ENCODE data around the gene PPP4R4. TPM values are rescaled to one million over a fixed set of nuclear protein-coding genes. Genes with fewer than 3 reads are reported as not detected.

The PPP4R4 gene
- total RNA-seq, 1 donor from 2014 or later: 2.7 TPM

DNA sequence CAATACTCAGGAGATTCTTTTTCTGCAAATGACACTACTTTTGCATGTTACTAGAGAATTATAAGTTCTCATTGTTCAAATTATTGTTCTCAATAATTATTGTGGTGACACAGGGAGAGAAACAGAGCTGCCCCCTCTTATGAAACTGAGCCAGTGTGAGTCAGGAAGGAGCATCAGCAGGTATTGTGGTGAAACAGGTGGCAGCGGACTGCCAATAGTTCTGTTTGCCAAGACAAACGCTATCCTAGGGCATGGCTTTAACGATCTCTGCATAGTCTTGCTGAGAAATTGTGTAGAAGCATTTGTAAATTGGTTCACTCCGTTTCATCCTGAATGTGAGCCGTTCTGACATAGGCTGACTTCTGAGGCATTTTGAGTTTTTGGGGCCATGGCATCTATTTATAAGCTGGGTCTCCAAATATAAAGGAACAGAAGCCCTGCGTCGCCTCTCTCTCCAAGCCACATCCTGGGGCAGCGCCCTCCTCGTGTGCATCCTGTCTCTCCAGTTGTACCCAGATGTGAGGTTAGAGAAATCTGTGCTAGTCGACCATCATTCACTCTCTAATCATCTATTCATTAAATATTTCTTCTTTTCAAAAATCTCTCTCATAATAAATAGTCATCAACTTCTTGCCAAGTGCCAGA is 15.8 kb upstream of the PPP4R4 start:
- Mint-ChIP-seq H3K36me3 (ENCODE audit: low read depth) (no peaks in the 10 kb centered on the region), H3K9me3 (no peaks in the 10 kb centered on the region), H3K4me3 (peak overlapping the region; percentile 40), H3K4me1 (peaks cover 37% of the 10 kb centered on the region), H3K27me3 (peaks cover 2% of the 10 kb centered on the region), H3K27ac (no peak overlapping the region)
- peak; percentile 75 for DNase-seq
- intact Hi-C loops (cut with micrococcal nuclease): no loop called here

DNA sequence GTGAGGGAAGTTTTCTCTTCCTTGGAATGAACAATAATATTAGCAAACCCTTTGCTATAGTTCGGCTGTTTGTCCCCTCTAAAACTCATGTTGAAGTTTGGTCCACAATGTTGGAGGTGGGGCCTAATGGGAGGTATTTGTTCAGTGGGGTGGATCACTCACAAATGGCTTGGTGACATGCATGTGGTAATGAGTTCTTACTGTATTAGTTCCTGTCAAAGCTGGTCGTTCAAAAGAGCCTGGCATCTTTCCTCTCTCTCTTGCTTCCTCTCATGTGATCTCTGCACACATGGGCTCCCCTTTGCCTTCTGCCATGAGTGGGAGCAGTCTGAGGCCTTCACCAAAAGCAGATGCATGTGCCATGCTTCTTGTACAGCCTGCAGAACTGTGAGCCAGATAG is 13.1 kb upstream of the PPP4R4 start:
- Mint-ChIP-seq H3K36me3 (ENCODE audit: low read depth) (no peaks in the 10 kb centered on the region), H3K27ac (peak overlapping the region; percentile 36), H3K9me3 (no peaks in the 10 kb centered on the region), H3K4me1 (peaks cover 51% of the 10 kb centered on the region), H3K27me3 (peaks cover 2% of the 10 kb centered on the region), H3K4me3 (no peak overlapping the region)
- DNase-seq: no peak
- intact Hi-C loops (cut with micrococcal nuclease): no loop called here

DNA sequence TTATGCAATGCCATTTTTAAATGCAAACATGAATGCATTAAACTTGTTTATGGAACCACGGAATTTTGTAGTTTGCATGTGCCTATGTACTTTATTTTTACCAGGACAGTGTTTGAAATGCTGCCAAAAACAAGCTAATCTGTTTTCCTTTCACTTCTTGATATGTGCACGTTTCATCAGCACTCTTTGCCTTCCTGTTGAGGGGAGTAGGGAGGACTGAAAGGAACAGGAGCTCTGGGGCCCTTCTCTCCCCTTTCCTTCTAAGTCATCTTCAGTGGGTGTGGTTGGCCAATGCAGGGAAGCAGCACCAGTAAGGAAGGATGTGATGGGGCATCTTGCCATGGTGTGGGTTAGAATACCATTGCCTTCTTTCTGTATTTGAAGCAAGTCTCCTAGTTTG is 12.1 kb upstream of the PPP4R4 start:
- no peak for DNase-seq
- H3K9me3 Mint-ChIP-seq: no peaks in the 10 kb centered on the region
- H3K27ac Mint-ChIP-seq: no peak overlapping the region
- H3K27me3 Mint-ChIP-seq: peaks cover 2% of the 10 kb centered on the region
- H3K4me1 Mint-ChIP-seq: peaks cover 51% of the 10 kb centered on the region
- intact Hi-C loops (cut with micrococcal nuclease): no loop called here
- H3K4me3 Mint-ChIP-seq: no peak overlapping the region
- no peaks in the 10 kb centered on the region for H3K36me3 Mint-ChIP-seq (ENCODE audit: low read depth)

DNA sequence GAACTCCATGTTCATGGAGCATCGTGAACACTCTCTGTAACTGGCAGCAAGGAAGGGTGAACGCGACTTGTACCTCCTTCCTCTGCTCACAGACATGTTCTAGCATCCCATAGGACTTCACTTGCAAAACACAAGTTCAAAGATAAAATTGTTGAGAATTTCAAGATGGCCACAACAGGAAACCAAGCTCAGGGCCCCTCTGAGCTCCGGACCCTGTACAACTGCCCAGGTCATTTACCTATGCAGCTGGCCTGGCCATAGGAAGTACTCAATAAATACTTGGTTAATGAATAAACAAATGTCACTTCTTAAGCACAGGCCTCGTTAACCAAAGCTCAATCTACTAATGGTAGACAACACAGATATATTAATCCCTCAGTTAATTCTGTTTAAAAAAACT is 11.7 kb upstream of the PPP4R4 start:
- no peak for DNase-seq
- Mint-ChIP-seq H3K4me3 (no peak overlapping the region), H3K27ac (no peak overlapping the region), H3K4me1 (peaks cover 50% of the 10 kb centered on the region), H3K36me3 (ENCODE audit: low read depth) (no peaks in the 10 kb centered on the region), H3K9me3 (no peaks in the 10 kb centered on the region), H3K27me3 (no peaks in the 10 kb centered on the region)
- intact Hi-C loops (cut with micrococcal nuclease): no loop called here

DNA sequence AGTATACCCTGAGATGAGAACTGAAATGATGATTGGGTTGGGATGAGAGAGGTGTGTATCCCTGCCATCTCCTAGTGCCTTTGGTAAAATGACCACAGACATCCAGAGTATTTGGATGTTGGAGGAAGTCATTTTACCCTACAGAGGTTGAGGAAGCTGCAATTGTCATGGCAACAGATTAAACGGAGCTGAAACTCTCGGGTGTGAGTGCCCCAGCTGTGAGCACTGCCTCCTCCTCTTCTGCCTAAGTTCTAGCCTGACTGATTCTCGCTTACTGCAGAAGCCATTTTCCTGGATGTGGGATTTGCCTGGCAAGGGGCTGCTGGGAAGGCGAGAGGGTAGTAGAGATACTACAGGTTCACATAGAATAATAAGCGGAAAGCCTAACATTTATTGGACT is 10.3 kb upstream of the PPP4R4 start:
- H3K27ac Mint-ChIP-seq: no peak overlapping the region
- intact Hi-C loops (cut with micrococcal nuclease): loop anchor here (1.0 kb wide), 1 partner anchor 10 kb away; no protein-coding TSS in a partner anchor
- H3K27me3 Mint-ChIP-seq: no peaks in the 10 kb centered on the region
- DNase-seq: no peak
- no peaks in the 10 kb centered on the region for H3K36me3 Mint-ChIP-seq (ENCODE audit: low read depth)
- H3K4me3 Mint-ChIP-seq: no peak overlapping the region
- H3K9me3 Mint-ChIP-seq: no peaks in the 10 kb centered on the region
- peaks cover 37% of the 10 kb centered on the region for H3K4me1 Mint-ChIP-seq

DNA sequence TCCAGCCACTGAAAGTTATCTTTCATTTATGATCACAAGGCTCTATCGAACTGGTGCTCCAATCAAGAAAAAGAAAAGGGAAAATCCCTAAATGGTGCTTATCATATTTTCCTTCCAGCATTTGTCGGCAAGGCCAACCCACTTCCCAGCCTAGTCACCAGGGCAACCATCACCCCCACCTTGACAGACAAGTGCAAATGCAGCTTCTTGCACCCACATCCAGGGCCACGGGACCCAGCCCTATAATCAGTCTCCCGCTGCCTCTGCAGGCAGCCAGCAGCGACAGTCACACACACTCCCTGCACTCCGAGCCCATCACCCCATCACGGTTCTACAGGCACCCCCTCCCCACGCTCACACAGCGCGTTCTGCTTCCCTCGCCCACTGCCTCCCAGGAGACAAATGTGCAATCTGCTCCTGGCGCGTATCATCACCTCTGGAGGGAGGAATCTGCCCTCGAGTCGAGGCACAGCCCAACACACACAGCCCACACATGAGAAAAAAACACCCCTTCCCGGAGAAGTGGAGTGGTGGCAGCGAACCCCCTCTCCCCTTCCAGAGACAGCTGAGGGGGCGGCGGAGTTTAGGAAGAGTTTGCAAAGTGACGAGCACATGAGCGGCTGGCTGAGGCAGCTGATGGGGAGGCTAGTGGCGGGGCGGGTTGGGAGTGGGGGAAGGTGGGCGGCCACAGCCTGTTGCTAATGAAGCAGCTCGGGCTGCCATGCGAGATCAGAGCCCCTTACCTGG is 9.3 kb upstream of the PPP4R4 start:
- intact Hi-C loops (cut with micrococcal nuclease): loop anchor here (1.0 kb wide), 1 partner anchor 8 kb away; no protein-coding TSS in a partner anchor

DNA sequence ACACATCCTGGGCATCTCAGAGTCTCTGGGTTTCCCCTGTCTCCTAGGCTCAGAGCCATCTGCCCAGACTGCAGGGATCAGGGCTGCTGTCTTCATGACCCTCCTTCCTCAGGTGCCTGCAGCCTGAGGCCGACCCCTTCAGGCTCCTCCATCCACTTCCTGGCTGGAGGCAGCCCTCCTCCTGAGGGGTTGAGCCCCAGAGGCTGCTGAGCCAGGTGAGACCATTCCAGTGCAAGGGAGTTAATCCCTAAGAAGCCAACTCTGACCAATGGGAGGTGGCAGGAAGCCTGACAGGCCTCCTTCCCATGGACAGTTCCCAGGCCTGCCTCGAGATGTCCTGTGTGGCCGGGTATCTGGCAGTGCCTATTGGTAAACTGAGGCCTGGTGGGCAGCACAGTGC is 8.4 kb upstream of the PPP4R4 start:
- Mint-ChIP-seq H3K27ac (peak overlapping the region; percentile 54), H3K36me3 (ENCODE audit: low read depth) (no peaks in the 10 kb centered on the region), H3K9me3 (no peaks in the 10 kb centered on the region), H3K4me1 (peaks cover 30% of the 10 kb centered on the region), H3K27me3 (peaks cover 6% of the 10 kb centered on the region), H3K4me3 (no peak overlapping the region)
- DNase-seq: no peak
- intact Hi-C loops (cut with micrococcal nuclease): no loop called here

More for the DNA sequence above, 9.3 kb upstream of the PPP4R4 start:
- Mint-ChIP-seq H3K4me1 (peaks cover 37% of the 10 kb centered on the region), H3K9me3 (no peaks in the 10 kb centered on the region), H3K27me3 (peaks cover 1% of the 10 kb centered on the region), H3K36me3 (ENCODE audit: low read depth) (no peaks in the 10 kb centered on the region), H3K4me3 (no peak overlapping the region), H3K27ac (peak overlapping the region; percentile 49)
- no peak for DNase-seq

DNA sequence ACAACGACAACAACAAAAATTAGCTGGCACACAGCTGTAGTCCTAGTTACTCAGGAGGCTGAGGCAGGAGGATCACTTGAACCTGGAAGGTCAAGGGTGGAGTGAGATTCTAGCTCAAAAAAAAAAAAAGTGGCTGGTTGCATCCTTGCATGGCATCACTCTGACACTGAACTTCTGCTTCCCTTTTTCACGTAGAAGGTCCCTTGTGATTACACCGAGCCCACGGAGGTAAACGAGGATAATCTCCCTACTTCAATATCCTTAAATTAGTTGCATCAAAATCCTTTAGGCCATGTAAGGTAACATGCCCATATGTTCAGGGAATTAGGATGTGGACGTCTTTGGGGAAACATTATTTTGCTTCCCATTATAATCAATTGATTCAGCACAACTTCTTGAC is 4.0 kb upstream of the PPP4R4 start:
- no peak for DNase-seq
- peaks cover 8% of the 10 kb centered on the region for H3K4me1 Mint-ChIP-seq
- H3K27ac Mint-ChIP-seq: no peak overlapping the region

DNA sequence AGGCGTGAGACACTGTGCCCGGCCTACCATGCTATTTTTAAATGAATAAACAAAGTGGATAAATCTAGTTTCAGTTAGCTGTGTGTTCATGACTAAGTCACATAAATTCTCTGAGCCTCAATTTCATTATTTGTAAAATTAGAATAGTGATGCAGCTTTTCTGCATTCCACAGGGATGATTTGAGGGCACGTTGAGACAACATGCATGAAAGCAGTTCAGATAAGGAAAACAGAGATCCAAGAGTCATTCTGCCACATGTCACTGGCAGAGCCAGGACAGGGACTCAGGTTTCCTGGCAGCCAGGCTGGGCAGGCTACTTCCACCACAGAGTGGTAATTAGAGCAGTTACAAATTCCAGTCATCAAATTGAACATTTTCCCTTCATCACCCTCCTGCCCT is 2.9 kb upstream of the PPP4R4 start:
- peaks cover 17% of the 10 kb centered on the region for H3K4me1 Mint-ChIP-seq

More for the DNA sequence above, 4.0 kb upstream of the PPP4R4 start:
- peaks cover 34% of the 10 kb centered on the region for H3K27me3 Mint-ChIP-seq
- H3K9me3 Mint-ChIP-seq: no peaks in the 10 kb centered on the region
- no peak overlapping the region for H3K4me3 Mint-ChIP-seq
- intact Hi-C loops (cut with micrococcal nuclease): loop anchor here (5.0 kb wide), 1 partner anchor 987 kb away; the partner anchor contains the start of gene DICER1
- peaks cover 1% of the 10 kb centered on the region for H3K36me3 Mint-ChIP-seq (ENCODE audit: low read depth)

DNA sequence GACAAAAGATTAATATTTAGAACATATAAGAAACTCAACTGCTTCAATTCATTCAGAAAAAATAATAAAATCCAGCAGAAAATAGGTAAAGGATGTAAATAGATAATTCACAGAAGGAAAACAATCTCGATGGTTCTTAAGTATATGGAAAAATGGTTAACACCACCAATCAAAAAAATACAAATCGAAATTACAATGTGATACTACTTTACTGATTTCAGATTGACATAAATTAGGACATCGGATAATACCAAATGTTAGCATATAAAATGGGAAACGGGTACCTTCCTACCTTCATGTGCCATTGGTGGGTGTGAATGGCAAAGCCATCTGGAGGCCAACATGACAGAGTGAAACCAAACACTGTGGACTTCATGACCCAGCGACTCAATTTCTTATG is 1.6 kb upstream of the PPP4R4 start:
- H3K36me3 Mint-ChIP-seq (ENCODE audit: low read depth): peaks cover 1% of the 10 kb centered on the region
- H3K27me3 Mint-ChIP-seq: peaks cover 53% of the 10 kb centered on the region
- peaks cover 17% of the 10 kb centered on the region for H3K4me1 Mint-ChIP-seq
- H3K9me3 Mint-ChIP-seq: no peaks in the 10 kb centered on the region
- no peak overlapping the region for H3K4me3 Mint-ChIP-seq
- intact Hi-C loops (cut with micrococcal nuclease): loop anchor here (5.0 kb wide), 1 partner anchor 985 kb away; the partner anchor contains the start of gene DICER1
- DNase-seq: no peak
- H3K27ac Mint-ChIP-seq: no peak overlapping the region

More for the DNA sequence above, 2.9 kb upstream of the PPP4R4 start:
- H3K9me3 Mint-ChIP-seq: no peaks in the 10 kb centered on the region
- intact Hi-C loops (cut with micrococcal nuclease): loop anchor here (5.0 kb wide), 1 partner anchor 986 kb away; the partner anchor contains the start of gene DICER1
- peaks cover 45% of the 10 kb centered on the region for H3K27me3 Mint-ChIP-seq
- peaks cover 1% of the 10 kb centered on the region for H3K36me3 Mint-ChIP-seq (ENCODE audit: low read depth)
- H3K4me3 Mint-ChIP-seq: no peak overlapping the region
- peak; percentile 54 for DNase-seq
- H3K27ac Mint-ChIP-seq: no peak overlapping the region

DNA sequence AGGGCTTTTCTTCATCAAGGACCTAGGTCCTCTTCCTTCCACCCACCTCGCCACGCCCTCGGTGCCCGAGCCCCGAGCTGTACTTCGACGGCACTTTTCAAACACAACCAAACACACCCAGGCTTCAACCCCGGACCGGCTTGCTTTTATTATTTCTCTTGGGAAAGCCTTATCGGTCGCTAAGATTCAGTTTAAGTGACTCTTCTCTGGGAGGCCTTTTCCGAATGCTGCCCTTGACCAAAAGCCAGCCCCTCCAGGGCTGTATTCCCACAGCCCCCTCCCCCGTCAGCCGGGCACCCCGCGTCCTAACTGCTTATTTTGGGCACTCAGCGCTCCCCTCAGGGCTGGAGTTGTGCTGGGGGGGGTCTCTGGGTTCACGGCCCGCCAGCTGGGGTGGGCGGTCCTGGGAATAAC is 644 bp upstream of the PPP4R4 start:
- peaks cover 53% of the 10 kb centered on the region for H3K27me3 Mint-ChIP-seq
- H3K36me3 Mint-ChIP-seq (ENCODE audit: low read depth): peaks cover 1% of the 10 kb centered on the region
- DNase-seq: no peak
- peak overlapping the region; percentile 70 for H3K27ac Mint-ChIP-seq
- H3K4me1 Mint-ChIP-seq: peaks cover 17% of the 10 kb centered on the region
- no peaks in the 10 kb centered on the region for H3K9me3 Mint-ChIP-seq
- intact Hi-C loops (cut with micrococcal nuclease): loop anchor here (1.0 to 5.0 kb wide), 2 partner anchors 9 to 984 kb away; partner anchors contain the start of gene DICER1
- H3K4me3 Mint-ChIP-seq: peak overlapping the region; percentile 84

DNA sequence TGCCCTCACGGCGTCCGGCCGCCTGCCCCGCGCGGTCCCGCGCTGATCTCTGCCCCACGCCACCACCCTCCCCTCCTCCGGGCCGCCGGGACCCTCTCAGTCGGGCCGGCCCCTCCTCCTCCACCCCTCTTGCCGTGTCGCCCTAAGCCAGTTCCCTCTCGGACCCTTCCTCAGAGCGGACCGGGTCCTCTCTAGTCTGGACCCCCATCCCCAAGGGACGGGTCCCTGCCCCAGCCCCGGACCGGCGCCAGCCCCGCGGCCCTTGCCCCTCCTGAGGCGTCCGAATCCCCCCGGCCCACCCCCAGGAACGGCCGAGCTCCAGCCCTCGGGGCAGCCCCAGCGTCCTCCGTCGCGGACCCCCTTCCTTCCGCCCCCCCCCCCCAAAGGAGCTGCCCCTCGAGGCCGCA is 485 bp downstream of the PPP4R4 start:
- Mint-ChIP-seq H3K4me1 (peaks cover 17% of the 10 kb centered on the region), H3K27ac (no peak overlapping the region), H3K4me3 (peak overlapping the region; percentile 88), H3K36me3 (ENCODE audit: low read depth) (peaks cover 1% of the 10 kb centered on the region), H3K9me3 (no peaks in the 10 kb centered on the region), H3K27me3 (peaks cover 59% of the 10 kb centered on the region)
- no peak for DNase-seq
- intact Hi-C loops (cut with micrococcal nuclease): loop anchor here (1.0 to 5.0 kb wide), 3 partner anchors 45 to 983 kb away; partner anchors contain the start of genes DICER1 and IFI27L2

DNA sequence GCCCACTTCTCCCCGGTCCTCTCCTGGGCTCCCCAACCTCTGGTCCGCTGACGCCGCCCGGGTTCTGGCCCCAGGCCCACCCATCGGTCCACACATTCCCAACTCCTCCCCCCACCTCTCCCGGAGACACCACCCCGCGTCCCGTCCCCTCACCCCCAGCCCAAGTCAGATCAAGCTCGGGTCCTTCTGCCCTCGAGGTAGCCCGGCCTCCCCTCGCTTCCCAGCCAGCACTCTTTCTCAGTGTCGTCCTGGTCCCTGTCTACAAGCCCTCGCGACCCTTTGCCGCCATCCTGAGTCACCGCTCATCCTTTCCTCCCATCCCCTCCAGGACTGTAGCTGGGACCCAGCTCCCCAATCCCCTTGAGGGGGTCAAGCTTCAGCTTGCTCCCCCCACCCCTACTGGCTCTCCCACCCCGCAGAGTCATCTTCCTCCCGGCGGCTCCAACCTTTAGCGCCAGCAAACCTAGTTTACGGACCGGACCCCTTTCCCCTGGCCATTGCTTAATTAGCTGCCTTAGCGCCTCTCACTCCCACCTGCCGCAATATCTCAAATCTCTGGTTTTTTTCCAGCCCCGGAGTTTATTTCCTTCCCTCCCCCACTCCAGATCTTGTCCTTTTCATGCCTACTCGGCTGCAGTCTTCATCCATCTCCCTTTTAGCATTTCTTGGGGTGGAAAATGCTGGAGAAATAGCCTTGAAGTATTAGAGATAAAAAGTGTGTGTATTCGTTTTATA is 1.1 kb downstream of the PPP4R4 start:
- DNase-seq: peak; percentile 69
- intact Hi-C loops (cut with micrococcal nuclease): no loop called here
- Mint-ChIP-seq H3K27me3 (peaks cover 56% of the 10 kb centered on the region), H3K4me1 (peaks cover 17% of the 10 kb centered on the region), H3K4me3 (peak overlapping the region; percentile 88), H3K27ac (peak overlapping the region; percentile 59), H3K9me3 (no peaks in the 10 kb centered on the region), H3K36me3 (ENCODE audit: low read depth) (peaks cover 1% of the 10 kb centered on the region)
